Measurements from ENCODE around the gene DNASE1L3.

DNASE1L3 gene

DNA sequence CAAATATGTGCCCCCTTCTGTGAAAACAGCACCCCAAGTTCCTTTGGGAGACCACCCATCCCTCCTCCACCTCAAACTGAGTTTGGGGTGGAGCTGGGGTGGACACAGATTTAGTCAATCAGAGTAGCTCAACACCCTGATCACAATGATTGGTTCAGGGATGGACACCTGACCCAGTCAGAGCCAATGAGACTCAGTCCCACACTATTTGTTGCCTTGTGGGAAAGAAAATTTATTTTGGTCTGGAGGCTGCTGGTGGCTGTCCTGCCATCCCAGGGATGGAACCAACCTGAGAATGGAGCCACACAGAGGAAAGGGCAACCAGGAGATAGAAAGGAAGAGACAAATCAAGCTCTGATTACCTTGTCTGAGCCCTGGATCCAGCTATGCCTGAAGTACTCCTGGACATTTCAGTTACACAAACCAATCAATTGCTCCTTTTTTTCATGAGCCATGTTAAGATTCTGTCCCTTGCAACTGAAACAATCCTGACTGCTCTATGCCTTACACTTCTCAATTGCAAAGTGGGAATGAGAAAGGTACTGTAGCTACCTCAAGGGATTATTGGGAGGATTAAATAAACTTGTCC is 10.6 kb downstream of the DNASE1L3 start:
- DNase-seq (ENCODE audit: low read depth) = no peak

DNA sequence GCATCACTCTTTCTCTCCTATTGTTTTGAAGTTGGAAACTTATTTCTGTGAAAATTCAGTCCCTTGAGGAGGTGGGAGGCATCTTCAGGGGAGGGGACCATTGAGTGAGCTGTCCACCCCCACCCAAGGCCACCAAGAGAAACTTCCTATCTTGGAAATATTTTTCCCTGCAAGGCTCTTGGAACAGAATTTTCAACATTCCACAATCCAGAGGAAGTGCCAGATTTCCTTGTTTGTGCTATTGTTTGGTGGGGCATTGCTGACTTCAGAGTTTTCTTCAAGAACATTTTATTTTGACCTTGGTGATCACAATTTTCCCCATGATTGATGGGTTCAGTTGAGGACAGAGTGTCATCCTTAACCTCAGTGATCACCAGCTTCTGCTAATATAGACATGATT is 12.0 kb downstream of the DNASE1L3 start:
- DNase-seq (ENCODE audit: low read depth) = no peak

DNA sequence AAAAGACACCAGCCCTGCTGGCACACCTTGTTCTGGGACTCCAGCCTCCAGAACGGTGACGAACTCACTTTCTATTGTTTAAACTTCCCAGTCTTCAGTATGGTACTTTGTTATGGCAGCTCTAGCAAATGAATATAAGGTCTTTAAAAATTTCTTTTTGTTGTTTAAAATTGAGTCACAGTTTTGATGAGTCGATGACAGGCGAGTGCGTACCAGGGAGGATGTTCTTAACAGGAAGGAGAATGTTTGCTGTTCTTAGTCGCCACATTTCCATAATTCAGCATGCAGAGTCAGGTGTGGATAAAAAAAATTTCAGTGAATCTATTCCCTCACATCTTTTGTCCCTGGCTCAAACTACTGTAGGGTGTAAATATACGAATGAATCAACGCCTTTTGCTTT is 12.4 kb downstream of the DNASE1L3 start:
- DNase-seq (ENCODE audit: low read depth) = no peak

DNA sequence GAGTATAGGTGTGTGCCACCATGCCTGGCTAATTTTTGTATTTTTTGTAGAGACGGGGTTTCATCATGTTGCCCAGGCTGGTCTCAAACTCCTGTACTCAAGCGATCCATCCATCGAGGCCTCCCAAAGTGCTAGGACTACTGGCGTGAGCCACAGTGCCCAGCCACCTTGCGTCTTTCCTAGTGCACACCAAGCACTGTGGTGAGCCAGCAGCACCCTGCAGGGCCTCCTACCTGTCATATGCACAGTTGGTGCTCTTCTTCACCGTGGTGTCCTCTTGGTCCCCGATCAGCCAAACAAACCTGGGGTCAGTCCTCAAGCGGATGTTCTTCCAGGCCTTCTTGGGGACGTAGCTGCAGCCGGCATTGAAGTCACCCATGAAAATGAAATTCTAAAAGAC is 13.2 kb downstream of the DNASE1L3 start:
- DNase-seq (ENCODE audit: low read depth) = no peak

DNA sequence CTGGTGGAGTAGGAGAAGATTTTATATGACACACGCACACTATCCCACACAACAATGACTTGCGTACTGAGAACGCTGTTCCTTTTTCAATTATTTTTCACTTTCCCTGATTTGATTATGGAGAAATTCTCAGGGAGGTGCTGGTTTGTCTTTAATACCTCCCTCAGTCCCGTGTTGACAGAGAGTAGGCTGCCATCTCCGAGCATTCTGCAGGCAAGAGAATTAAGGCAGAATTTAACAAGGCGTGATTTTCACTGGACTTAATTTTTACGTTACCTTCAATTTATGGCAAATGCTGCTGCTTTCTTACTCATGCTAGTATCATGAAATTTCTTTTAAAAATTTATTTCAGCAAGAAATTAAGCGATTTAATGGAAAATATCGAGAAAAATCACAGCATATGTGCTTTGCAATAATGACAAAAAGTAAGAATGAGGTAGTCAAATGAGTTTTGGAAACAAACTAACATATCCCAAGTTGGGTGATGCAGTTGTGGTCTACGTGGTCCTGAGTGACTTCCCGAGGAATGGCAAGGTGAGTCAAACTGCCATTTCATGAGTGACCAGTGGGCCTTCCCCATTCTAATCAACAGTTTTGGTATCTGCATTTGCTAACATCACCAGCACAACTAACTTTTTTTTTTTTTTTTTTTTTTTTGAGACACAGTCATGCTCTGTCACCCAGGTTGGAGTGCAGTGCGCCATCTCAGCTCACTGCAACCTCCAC is 16.9 kb downstream of the DNASE1L3 start:
- DNase-seq (ENCODE audit: low read depth) = no peak

DNA sequence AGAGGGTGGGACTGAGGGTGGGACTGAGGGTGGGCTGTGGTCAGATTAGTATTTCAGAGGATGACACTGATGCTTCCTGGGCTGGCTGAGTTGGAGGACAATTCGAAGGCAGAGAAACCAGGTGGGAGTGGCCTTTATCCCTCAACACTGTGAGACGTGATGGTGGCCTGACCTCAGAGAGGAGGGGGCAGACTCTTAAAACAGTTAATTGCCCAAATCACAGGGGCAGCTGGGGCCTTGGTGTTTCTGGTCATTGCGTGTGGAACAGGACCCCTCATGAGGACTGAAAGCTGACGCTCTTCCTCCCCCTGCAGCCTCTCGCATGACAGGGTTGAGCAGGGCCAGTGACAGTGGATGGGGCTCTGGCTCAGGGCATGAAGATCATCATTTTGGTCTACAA is 18.7 kb downstream of the DNASE1L3 start:
- DNase-seq (ENCODE audit: low read depth) = no peak

DNA sequence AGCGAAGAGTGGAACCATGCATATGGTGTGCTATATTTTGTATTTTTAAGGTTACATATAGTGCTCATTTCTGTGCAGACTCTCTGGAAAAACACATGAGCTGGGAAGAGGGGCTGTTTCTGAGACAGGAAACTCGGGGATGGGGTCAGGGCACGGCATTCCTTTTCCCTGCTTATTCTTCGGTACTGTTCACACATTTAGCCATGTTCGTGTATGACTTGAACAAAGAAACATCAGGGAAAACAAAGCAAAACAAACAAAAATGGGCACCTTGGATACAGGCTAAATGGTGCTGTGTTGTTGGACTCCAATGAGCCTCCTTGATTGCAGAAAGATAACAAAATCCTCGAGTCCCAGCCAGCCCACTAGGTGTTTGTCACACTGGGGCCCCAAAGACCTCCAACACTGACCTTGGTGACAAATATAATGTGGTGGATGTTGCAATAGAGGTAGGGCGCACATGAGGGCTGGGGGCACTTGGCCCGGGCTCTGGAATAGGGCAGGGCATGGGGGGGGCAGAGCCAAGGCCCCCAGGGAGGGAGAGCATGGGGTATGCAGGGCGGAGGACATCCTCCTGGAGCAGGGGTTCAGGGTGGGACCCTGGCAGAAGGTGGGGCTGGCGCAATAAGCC is 19.3 kb downstream of the DNASE1L3 start:
- no peak for DNase-seq (ENCODE audit: low read depth)

DNA sequence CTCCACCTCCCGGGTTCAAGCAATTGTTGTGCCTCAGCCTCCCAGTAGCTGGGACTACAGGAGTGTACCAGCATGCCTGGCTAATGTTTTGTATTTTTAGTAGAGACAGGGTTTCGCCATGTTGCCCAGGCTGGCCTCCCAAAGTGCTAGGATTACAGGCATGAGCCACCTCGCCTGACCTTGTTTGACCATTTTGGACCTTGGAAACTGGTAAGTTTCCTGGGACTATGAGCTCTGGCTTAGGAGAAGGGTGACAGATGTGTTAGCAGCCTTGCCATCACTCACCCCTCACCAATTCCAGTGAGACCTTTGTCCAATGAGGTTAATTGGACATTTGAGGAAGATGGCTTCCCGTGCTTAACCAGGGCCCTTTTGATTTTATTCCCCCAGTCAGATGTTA is 19.9 kb downstream of the DNASE1L3 start:
- no peak for DNase-seq (ENCODE audit: low read depth)

DNA sequence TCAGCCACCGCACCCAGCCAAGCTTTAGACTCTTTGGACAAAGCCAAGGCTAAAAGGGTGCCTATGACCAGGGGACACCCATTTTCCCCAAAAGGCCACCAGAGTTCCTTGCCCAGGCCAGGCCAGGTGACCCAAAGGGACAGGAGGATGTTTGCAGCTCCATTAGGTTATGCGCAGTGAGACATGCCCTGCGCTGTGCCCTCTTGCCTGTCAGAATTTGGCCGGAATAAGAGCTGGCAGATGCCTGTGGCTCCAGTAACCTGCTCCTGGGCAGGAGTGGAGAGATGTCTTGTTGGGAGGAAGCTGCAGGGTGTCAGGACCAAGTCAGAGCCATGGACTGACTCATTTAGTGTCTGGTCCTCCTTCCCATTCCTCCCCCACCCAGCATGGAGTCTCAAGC is 20.5 kb downstream of the DNASE1L3 start:
- no peak for DNase-seq (ENCODE audit: low read depth)

DNA sequence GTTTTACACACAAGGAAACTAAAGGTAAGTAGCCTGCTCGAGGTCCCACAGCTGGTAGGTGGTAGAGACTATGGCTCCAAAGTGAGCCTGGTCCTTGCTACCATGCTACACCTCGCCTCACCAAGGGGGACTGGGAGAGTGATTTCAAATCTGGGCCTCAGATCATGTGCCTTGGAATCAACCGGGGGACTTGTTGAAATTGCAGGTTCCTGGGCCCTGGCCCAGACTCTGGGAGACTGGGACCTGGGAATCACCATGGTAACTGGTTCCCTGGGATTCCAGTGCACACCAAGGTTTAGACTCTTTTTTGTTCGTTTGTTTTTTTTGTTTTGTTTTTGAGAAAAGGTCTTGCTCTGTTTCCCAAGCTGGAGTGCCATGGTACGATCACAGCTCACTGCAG is 21.1 kb downstream of the DNASE1L3 start:
- no peak for DNase-seq (ENCODE audit: low read depth)

DNA sequence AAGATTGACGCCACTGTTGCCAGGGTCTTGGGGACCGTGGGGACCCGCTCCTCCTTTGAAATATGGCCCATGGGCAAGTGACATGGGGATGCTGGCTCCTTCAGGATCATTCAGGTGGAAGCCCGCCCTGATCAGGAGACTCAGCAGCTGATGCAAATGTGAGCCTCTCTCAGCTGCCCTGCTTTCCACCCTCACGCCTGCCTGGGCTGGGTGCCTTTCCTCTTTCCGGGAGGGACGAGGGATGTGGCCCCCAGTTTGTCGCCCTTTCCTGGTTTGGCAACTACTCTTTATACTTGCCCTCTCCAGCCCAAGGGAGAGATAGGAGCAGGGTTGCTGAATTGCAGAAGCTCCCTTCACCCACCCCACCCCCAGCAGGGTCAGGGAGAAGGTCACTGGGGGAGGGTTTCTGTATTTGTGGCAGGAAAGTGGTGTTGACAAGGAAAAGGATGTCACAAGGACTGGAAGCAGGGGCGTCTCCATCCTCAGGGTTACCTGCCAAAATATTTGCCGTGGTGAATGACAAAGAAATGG is 21.8 kb downstream of the DNASE1L3 start:
- DNase-seq (ENCODE audit: low read depth) = no peak

DNA sequence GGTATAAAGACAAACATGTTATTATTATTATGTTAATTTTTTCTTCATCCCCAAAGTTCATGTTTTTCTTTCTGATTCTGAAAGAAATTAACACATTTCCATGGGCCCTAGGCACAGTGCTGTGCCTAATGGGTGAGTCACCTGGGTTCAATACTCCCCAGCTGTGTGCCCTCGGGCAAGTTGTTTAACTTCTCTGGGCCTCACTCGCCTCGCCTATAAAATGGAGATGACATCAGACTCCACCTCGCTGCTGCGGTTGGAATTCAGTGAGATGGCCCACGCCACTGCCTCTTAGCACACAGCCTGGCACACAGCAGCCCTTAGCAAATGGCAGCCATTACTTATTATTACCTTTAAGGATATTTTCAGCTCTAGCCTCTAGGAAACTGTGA is 22.6 kb downstream of the DNASE1L3 start:
- no peak for DNase-seq (ENCODE audit: low read depth)

DNA sequence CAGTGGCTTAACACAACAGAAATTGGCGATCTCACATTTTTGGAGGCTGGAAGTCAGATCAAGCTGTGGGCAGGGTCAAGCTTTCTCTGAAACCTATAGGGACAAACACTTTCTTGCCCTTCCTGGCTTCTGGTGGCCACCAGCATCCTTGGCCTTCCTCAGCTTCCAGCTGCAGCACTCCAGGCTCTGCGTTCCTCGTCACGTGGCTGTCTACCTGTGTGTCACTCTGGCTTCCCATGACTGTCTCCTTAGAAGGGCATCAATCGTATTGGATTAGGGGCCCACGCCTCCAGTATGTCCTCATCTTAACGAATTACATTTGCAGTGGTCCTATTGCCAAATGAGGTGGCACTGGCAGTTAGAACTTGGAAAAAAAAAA is 25.8 kb downstream of the DNASE1L3 start:
- no peak for DNase-seq (ENCODE audit: low read depth)

DNA sequence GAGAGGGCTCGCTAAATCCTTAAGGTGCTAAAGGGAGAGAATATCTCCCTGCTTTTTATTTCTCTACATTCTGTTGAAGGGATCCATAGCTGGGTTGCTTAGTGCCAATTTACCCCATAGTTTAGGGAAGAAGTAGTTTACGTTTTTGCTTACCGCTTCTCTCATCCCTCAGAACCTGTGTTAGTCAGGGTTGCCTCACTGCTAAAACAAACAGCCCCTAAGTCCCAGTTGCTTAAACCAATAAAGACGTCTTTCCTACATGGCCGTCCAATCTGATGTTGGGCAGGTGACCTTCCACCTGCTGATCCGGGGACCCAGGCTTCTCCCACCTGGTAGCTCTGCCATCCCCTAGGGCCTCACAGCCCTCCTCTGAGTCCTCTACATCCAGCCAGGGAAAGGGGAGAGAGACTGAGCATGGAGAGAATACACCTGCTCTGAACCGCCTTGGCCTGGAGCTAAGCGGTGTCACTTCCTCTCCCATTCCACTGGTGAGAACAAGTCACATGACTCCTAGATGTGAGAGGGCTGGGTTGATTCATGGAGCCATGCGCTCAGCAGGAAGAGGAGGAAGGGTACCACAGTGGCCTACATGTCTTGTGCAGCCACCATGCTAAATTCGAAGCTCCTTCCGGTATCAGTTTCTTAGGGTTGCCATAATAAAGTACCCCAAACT is 26.3 kb downstream of the DNASE1L3 start:
- DNase-seq (ENCODE audit: low read depth) = no peak

DNA sequence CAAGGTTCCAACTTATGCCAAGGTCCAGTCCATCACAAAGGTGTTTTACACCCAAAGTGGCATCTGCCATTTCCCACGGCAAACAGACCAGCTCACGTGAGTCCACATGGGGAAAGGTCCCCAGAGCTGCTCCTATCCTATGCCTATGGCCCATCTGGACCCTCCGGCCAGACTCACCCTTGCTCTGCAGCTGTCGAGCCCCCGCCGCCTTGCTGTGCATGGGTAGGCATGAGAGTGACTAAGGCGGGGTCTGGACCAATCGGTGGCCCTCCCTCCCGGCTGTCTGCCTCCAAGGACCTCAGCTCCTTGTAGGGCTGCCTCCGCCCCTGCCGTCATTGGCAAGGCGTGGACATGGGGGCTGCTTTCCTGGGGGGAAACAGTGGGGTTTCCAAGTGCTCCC is 26.9 kb downstream of the DNASE1L3 start:
- no peak for DNase-seq (ENCODE audit: low read depth)

DNA sequence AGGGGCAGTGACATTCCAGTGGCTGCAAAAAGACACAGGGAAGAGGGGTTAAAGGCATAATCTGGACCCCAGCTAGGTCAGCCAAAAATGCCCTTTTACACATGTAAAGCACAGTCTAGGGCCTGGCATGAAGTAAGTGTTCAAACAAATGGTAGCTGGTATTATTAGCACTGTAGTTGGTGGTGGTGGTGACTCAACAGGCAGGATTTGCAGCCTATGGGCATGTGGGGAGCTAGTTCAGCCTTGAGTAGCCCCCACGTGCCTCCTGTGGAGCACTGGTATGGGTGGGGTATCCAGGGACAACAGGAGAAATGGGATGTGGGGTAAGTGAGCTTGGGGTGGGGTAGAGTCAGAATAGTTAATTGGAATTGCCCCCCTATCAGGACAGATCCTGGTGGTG is 27.6 kb downstream of the DNASE1L3 start:
- no peak for DNase-seq (ENCODE audit: low read depth)

DNA sequence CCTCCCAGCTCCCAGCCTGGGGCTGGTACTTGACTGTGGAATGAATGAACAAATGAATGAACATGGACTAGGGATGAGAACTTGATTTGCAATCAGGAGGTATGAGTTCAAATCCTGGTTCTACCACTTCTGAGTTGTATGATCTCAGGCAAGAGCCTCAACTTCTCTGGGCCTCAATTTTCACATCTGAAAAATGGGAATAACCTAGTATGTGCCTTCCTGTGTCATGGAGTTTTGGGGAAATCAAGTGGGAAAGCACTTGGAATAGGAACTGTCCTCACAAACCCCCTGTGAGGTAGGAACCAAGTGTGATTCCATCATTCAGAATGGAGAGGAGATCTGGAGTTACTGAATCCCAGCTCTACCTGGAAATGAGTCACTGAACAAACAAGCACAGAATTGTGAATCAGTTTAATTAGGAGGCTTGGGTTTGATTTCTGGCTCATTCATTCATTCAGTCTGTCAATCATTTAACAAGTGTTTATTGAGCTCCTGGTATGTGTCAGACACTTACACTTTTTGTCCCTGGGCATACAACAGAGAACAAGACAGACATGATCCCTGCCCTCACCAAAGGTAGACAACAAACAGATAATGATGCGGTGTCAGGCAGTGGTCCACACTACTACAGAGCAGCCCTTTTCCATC is 29.7 kb downstream of the DNASE1L3 start:
- no peak for DNase-seq (ENCODE audit: low read depth)

DNA sequence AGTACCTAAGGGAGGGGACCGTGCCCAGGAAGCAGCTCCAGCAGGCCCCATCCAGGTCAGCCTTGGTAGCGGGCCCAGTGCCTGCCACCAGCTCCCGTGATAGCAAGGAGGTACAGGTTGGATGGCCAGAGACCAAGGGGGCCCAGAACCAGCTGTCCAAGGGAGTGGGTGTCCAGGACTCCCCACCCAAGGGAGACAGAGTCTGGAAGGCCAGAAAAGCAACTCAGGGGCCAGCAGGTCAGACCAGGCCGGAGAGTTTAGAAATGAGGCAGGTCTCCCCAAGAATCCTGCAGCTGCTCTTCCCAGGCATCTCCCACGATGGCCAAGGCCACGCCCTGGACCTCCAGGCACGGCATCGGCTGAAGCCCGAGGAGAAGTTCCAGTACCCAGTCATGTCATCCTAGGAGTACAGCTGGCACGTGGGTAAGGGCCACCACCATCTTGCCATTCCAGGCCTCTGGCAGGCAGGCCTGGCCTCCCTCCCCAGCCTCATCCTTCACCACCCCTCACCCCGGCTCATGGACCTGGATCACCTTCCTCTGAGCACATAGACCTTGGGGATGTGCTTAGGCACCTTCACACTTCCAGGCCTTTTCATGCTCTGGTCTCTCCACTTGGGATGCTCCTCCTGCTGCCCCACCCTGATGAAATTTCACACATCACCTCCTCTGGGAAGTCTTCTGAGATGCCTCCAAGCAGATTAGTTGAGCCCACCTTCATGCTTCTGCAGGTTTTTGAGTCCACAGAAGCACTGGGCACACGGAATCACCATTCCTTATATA is 30.5 kb downstream of the DNASE1L3 start:
- no peak for DNase-seq (ENCODE audit: low read depth)

DNA sequence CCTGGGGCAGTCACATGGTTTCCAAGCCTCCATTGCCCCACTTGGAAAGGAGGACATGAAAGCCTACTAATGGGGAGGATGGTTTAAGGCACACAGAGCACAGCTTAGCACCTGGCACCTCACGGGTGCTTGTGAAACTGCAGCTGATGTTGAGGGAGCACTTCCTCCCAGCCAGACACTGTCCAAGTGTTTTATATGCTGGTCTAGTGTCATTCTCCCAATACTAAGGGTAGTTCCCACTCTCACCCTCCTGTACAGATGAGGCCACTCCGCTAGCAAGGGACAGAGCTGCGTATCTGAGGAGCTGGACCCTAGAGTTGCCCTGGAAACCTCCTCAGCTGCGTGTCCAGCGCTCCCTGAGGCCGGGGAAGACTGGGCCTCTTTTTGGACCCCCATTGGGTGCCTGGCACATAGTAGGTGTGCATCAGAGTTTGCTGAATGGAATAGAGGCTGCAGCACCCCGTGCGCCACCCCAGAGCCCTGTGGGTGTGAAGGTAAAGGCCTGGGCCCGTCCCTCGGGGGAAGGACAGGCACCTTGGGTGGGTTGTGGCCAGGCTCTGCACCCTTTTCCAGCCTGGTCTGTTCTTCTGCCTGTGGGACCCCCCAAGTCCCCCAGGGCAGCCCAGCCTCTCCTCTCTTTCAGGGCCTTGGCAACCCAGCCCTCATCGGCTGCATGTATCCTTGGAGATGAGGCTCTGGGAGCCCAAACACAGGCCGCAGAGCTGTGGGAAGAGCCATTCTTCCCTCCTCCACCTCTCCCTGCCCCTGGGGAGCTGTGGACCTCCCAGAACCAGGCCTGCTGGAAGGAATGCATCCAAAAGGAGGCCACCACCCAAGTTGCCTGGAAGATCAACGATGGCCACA is 31.3 kb downstream of the DNASE1L3 start:
- DNase-seq (ENCODE audit: low read depth) = no peak

DNA sequence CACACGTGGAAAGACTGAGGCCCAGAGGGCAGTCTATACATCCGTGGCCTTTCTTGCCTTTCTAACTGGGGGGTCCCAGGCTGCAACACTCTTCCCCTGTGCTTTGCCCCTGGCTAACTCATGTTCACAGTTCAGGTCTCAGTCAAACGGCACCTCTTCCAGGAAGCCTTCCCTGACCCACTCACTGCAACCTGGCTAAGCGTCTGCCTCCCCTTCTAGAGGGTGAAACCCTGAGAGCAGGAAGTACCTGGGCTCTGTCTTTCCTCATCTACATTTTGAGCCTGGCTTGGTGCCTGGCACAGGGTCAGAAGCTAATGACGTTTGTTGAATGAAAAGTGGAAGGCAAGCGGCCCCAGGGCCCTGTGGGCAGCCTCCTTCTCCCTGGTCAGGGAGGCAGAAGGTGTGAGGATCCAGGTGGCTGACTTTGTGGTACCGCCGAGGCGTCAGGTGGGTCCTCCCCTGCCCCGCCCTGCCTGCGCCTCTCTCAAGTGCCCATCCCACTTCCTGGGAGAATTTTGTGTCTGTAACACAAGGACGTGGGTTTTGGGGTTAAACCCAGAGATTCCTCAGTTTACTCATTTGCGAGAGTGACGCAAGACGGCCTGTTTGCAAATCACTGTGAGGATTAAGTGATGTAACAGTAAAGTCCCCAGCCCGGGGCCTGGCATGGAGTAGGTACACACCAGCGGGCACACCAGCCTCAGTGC is 32.1 kb downstream of the DNASE1L3 start:
- no peak for DNase-seq (ENCODE audit: low read depth)
